Astrocyte of the spinal cord (primary cell): ENCODE measurements around the gene TMEM52B.

Experiments
- DNase-seq: peaks from one replicate; pipeline ENCODE4 v3.0.0; 2011; ENCODE audit warnings: low read depth, low spot score
- H3K4me3 ChIP-seq: 2 replicates; pipeline ENCODE4 v1.5.1; 2011; ENCODE audit warnings: low read depth, mild to moderate bottlenecking, low read length, moderate library complexity
- CTCF ChIP-seq: IDR thresholded peaks from 2 replicates; pipeline ENCODE4 v1.5.1; 2012; ENCODE audit warnings: low read depth, mild to moderate bottlenecking, low read length, inconsistent platforms
- in situ Hi-C: cut with HindIII; loops from 2 replicates; pipeline ENCODE4 v1.10.0; 2017; ENCODE audit warnings: low sequenced_read_pairs

TMEM52B gene

DNA sequence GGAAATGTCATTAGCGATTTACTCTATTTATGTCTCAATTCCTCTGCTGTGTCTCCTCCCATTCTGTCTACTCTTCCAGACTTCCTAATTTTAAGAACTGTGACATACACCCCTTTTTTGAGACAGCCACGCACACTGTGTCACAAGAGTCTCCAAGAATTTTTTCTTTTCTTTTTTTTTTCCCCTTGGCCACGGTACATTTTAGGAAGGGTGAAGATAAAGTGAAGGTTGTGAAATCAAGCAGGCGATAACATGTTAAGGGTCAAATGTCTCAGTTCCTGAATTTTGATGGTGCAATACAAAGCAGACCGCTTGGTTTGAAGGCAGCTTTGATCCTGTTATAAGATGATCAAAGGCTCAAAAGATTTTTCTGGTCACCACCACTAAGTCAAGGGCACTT lies 11.2 kb upstream of the TMEM52B start:
- in situ Hi-C loops = no loop called here
- DNase-seq = no peak
- no peak overlapping the region for H3K4me3 ChIP-seq
- no peak for TF ChIP-seq CTCF

DNA sequence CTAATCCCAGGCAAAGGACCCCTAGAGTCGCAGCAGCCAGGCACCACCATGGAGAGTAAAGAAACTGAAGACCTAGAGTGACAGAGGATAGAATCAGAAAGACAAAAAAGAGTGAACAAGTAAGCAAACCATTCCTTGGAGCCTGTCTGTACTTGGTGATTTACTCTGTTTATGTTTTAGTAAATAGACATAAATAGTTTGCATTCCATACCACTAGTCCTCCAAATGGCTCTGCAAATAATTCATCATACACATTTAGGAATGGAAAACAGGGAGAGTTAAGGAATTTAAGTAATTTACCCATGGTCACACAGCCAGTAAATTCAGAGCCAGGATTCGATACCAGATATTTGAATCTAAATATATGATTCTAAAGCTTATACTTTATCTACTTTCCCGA lies 9.7 kb upstream of the TMEM52B start:
- no peak for TF ChIP-seq CTCF
- no peak for DNase-seq
- H3K4me3 ChIP-seq = no peak overlapping the region
- in situ Hi-C loops = no loop called here

- no peak for DNase-seq
- in situ Hi-C loops = no loop called here
- no peak for TF ChIP-seq CTCF
- no peak overlapping the region for H3K4me3 ChIP-seq
Measured at GRCh38 chr12:10170216-10170615, 8.6 kb upstream of the TMEM52B start.

GRCh38 chr12:10171973-10172728 lies 6.7 kb upstream of the TMEM52B start, which contains the start of gene OLR1:
Gene OLR1 (minus strand): TSS chr12:10172132. CDS start chr12:10172077, 55 bp downstream.
- TF ChIP-seq CTCF = no peak
- in situ Hi-C loops = no loop called here

DNA sequence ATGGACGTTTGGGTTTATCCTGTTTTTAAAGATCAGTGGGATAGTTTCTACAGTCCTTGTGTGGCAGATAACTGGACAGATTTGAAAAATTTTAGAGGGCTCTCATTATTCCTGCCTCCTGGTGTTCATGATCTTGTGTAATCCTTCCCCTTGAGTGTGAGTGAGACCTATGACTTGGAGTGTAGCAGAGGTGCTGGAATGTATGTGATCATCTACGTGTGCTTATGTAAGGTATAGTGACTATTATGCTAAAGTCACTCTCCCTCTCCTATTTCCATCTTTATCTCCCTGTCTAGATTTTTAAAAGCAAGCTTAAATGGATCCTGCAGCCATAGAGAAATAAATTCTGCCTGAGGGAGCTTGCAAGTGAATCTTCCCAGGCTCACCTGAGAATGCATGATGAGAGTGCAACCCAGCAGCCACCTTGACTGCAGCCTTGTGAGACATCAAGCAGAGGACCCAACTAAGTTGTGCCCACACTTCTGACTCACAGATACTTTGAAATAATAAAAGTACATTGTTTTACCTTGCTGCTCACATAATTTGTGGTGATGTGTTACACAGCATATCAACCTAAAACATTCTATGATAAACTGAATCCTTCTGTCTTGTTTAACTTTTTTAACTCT lies 3.7 kb upstream of the TMEM52B start:
- DNase-seq = no peak
- in situ Hi-C loops = no loop called here
- H3K4me3 ChIP-seq = no peak overlapping the region
- no peak for TF ChIP-seq CTCF

More at GRCh38 chr12:10171973-10172728, 6.7 kb upstream of the TMEM52B start, which contains the start of gene OLR1:
- no peak for DNase-seq
- H3K4me3 ChIP-seq = no peak within 1 kb of the TSS

GRCh38 chr12:10175846-10176636 lies 2.8 kb upstream of the TMEM52B start:
- no peak for DNase-seq
- TF ChIP-seq CTCF = no peak
- no peak overlapping the region for H3K4me3 ChIP-seq
- in situ Hi-C loops = no loop called here
